HK-2 (cell line): ENCODE results near the gene TGFBR3L.
"Not testable (repeated sequence)": the region's sequence is repeated elsewhere in the genome, so short reads cannot be mapped to it uniquely, and the experiment has no call there.

ENCODE experiments used
- DNase-seq: peaks from one replicate; pipeline ENCODE4 v3.0.0-alpha.2; 2018; ENCODE audit not compliant: unreplicated experiment

TGFBR3L gene

GRCh38 chr19:7959211-7959610 is 44.6 kb downstream of the TGFBR3L start:
- no peak for DNase-seq

- not testable (repeated sequence) for DNase-seq
Measured at GRCh38 chr19:7961082-7961481, 46.5 kb downstream of the TGFBR3L start.

DNA sequence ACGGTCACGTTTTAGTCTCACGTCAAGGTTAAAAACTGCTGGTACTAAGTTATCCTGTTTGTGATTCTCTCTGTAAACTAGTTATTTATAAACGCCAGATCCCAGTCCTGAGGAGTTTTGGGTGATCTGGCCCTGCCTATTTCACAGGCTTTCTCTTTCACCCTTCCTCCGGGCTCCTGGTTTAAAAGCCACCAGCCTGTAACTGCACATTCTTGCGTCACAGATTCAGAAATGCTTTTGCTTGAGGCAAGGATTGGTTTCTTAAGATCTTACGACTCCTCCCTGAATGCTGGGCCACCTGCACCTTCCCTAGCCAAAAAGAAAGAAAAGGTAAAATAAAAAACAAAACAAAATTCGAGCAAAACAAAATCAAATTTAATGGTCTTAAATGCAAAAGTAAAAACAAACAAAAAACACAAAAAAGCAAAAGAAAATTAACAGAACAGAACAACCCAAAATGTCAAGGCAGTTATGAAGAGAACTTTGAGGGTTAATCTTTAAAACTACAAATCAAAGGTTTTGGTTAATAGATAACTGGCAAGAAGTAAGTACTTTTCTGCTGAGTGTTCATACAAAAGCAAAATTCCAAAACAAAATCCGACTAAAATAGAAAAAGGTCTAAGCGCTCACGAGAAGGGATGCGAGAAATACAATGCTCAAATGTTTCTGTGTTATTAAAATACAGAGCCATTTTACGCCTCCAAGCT is 47.4 kb downstream of the TGFBR3L start:
- no peak for DNase-seq

DNA sequence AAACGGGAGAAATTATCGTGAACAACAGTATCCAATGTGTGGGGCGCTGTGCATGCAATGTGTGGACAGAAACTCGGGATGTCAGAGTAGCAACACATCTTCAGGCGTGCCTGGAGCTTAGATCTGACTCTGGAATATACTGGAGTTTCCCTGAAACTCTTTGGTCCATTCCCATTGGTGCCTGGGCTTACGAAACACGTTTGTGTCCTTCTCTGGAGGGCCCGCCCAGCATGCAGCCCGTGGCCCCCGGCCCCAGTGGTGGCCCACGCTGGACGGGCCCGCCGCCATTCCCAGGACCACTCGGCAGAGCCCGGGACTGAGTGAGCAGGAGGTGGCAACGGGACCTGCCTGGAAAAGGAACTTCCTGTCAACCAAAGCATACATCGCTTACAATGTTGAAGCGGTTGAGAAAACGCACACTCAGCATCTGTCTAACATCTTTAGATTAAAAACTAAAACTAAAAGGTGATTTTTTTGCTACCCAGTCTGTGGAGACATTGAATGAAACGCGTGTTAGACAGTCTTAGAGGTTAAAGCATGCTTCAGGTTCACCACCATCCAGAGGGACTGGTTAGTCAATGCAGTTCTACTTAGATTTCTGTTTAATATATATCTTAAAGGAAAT is 48.1 kb downstream of the TGFBR3L start:
- no peak for DNase-seq

- no peak for DNase-seq
Measured at GRCh38 chr19:7963566-7963965, 48.9 kb downstream of the TGFBR3L start.

DNA sequence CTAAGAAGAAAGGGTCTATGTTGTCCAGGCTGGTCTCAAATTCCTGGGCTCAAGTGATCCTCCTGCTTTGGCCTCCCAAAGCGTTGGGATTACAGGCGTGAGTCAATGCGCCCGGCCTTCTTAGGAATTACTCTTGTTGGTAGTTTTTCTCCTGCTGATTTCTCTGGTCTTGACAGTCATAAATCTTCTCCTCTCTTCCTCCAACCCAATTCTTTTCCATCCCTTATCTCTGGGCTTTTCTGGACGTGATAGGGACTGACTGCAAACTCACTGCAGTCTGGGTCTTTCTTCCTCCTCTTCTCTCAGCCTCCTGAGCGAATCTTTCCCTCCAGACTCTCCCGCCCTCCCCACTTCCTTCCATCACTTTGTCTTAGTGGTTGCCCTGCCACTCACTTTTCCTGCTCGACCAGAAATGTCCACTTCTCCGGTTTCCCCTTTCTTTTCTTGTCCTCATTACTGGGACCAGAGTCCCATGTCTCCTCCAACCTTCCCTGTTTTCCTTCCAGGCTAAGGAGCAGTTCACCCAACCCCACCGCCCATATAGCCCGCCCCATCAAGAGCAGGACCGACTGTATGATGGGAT is 50.7 kb downstream of the TGFBR3L start:
- no peak for DNase-seq

DNA sequence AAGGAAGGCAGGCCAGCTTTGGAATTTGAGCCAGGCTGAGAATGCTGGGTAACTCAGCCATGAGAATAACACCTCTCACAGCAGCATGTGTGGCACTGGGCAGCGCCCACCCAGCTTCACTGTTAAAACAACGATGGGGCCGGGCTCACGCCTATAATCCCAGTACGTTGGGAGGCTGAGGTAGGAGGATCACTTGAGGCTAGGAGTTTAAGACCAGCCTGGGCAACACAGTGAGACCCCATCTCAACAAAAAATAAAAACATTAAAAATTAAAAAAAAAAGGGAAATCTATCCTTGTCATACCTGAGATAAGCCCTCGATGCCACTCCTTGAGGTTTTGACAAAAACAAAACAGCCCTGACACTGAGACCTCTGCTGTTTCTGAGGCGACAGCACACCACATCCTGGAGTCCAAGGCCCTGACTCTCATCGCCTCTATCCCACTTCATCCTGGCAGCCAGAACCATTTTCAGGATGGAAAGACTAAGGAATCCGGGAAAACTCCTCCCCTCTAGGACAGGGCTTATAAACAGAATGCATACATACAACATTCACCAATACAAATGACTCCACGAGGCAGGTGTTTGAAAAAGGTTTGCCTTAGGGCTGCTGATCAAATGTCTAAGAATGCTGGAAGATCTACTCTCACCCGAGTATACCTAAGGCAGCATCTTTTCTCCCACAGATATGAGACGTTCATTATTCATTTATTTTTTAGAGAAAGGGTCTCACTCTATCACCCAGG is 51.5 kb downstream of the TGFBR3L start:
- no peak for DNase-seq

DNA sequence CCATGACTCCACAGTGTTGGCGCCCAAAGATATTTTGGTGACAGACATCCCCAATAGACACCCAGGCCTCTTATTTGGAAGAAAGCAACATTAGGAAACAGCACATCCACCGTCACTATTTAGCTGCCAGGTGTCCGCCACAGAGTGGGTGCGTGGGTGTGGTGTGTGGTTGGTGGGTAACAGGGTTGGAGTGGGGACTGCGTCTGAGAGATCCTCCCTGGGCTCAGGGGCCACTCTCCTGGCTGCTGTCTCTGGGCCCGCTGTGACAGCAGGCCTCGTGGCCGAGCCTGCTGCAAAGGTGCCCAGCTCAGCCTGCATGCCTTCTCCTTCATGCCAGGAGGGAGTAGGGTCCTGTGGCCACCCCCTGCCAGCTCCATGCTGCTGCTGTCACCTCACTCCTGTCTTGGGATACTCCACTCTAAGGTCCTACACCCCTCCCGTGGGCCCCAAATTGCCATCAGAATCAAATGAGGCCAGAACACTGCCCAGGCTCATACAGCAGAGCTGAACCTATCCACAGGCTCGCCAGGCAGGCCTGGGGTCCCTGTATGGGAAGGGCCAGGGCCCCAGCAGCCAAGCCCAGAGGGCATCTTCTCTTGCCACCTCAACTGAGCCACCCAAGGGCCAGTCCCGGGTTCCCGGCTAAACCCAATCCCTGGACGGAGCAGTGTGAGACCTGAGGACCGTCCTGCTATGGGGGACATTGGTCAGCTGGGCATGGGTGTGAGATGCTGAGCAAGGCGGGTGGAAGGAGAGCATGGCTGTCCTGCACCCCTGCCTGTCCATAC is 53.6 kb downstream of the TGFBR3L start:
- DNase-seq, result no peak
